Endothelial cell of umbilical vein (primary cell): ENCODE results near the gene IL20. TPM values are rescaled to one million over a fixed set of nuclear protein-coding genes. Genes with fewer than 3 reads are reported as not detected.

Experiments used
- BruUV-seq: library from RNA; stranded (reverse); fragments of 400-500 nt; replicated peaks from 2 replicates; lab custom pipeline; 2021; lab: Mats Ljungman, UMichigan
- CTCF ChIA-PET: fragments of 300-600, 350-600 bp; sonication (Branson Sonifier 250); formaldehyde crosslinking; loops from one replicate; lab custom pipeline; 2021; ENCODE audit warnings: antibody characterized with exemption, inconsistent platforms; lab: Charles Lee
- POLR2A ChIA-PET: fragments of 300-600, 350-600 bp; sonication (Branson Sonifier 250); formaldehyde crosslinking; loops from one replicate; lab custom pipeline; 2021; ENCODE audit warnings: antibody characterized with exemption, inconsistent platforms; lab: Charles Lee
- DNase-seq: peaks from one replicate; pipeline ENCODE4 v3.0.0-alpha.2; 2011; ENCODE audit warnings: low read depth, low spot score
- FAIRE-seq: peaks from 2 replicates; lab custom pipeline; 2011; peaks lifted over from hg19 to GRCh38; lab: Jason Lieb, UNC
- H2AFZ ChIP-seq: 2 replicates; pipeline ENCODE4 v1.6.0; 2012; ENCODE audit warnings: low read depth, low read length, control low read depth, inconsistent platforms
- H3K27ac ChIP-seq: 2 replicates; pipeline ENCODE4 v1.5.1; 2011; ENCODE audit warnings: low read depth, mild to moderate bottlenecking, control low read depth, low read length, moderate library complexity; ENCODE audit not compliant: insufficient read depth
- H3K27me3 ChIP-seq, 2 experiments: 2 replicates each; pipeline versions ENCODE4 v1.6.0 to v1.6.1; 2011; ENCODE audit warnings: low read length in 2 of 2, mixed read lengths in 1 of 2; ENCODE audit not compliant: control insufficient read depth in 2 of 2, insufficient read depth in 2 of 2
- H3K36me3 ChIP-seq, 2 experiments: 2 replicates in 1 of 2; 3 replicates in 1 of 2; pipeline ENCODE4 v1.5.1; 2011; ENCODE audit warnings: low read length in 2 of 2, mild to moderate bottlenecking in 1 of 2, moderate library complexity in 1 of 2; ENCODE audit not compliant: control insufficient read depth in 2 of 2, insufficient read depth in 2 of 2; ENCODE audit errors: extremely low read depth in 1 of 2
- H3K4me1 ChIP-seq: 3 replicates; pipeline ENCODE4 v1.5.1; 2011; ENCODE audit warnings: mild to moderate bottlenecking, low read length; ENCODE audit not compliant: control insufficient read depth, insufficient read depth; ENCODE audit errors: extremely low read depth
- H3K4me2 ChIP-seq: 2 replicates; pipeline ENCODE4 v1.6.1; 2011; ENCODE audit warnings: low read length, control low read depth, mixed read lengths; ENCODE audit not compliant: insufficient read depth
- H3K4me3 ChIP-seq, 3 experiments: fragments of 200-600 bp in 1 of 3; sonication (generic), shearing (Covaris generic) in 1 of 3; replicated peaks in 1 of 3; 2 replicates each; pipeline ENCODE4 v1.5.1; 2011 to 2016; ENCODE audit warnings: control low read depth in 3 of 3, low read length in 3 of 3, mild to moderate bottlenecking in 2 of 3, inconsistent platforms in 1 of 3, low read depth in 1 of 3, moderate library complexity in 1 of 3; ENCODE audit not compliant: insufficient read depth in 1 of 3
- H3K79me2 ChIP-seq: 2 replicates; pipeline ENCODE4 v1.6.0; 2012; ENCODE audit warnings: low read length, inconsistent platforms; ENCODE audit not compliant: control insufficient read depth, insufficient read depth
- H3K9ac ChIP-seq: replicated peaks from 2 replicates; pipeline ENCODE3; 2011; ENCODE audit warnings: low read length, control low read depth; ENCODE audit not compliant: insufficient read depth; ENCODE audit errors: extremely low read depth
- H3K9me1 ChIP-seq: replicated peaks from 3 replicates; pipeline ENCODE4 v1.6.0; 2011; ENCODE audit warnings: mild to moderate bottlenecking, low read length; ENCODE audit not compliant: control insufficient read depth, insufficient read depth; ENCODE audit errors: extremely low read depth
- H3K9me3 ChIP-seq: replicated peaks from 2 replicates; pipeline ENCODE4 v1.5.1; 2012; ENCODE audit warnings: low read length, inconsistent platforms; ENCODE audit not compliant: control insufficient read depth, insufficient read depth
- H4K20me1 ChIP-seq: replicated peaks from 2 replicates; pipeline ENCODE3; 2011; ENCODE audit warnings: mild to moderate bottlenecking, low read length; ENCODE audit not compliant: control insufficient read depth, insufficient read depth; ENCODE audit errors: extremely low read depth
- EZH2 ChIP-seq: IDR thresholded peaks from 2 replicates; pipeline ENCODE4 v1.6.1; 2012; ENCODE audit warnings: borderline replicate concordance, low read depth, mild to moderate bottlenecking, moderate library complexity, low read length, inconsistent platforms; ENCODE audit not compliant: severe bottlenecking
- FOS ChIP-seq: IDR thresholded peaks from 2 replicates; pipeline ENCODE4 v1.6.1; 2011; ENCODE audit warnings: mild to moderate bottlenecking, low read length, moderate library complexity, borderline replicate concordance; ENCODE audit not compliant: insufficient read depth
- GATA2 ChIP-seq: IDR thresholded peaks from 2 replicates; pipeline ENCODE4 v1.7.0; 2011; ENCODE audit warnings: low read depth, mild to moderate bottlenecking, moderate library complexity, mixed read lengths, low read length; ENCODE audit not compliant: insufficient read length, insufficient read depth
- JUN ChIP-seq: IDR thresholded peaks from 2 replicates; pipeline ENCODE4 v1.6.1; 2011; ENCODE audit warnings: borderline replicate concordance, low read depth; ENCODE audit not compliant: insufficient read length, insufficient read depth
- MYC ChIP-seq: IDR thresholded peaks from one replicate; pipeline ENCODE4 v1.6.1; 2011; ENCODE audit warnings: mild to moderate bottlenecking, low read depth, low read length
- POLR2A ChIP-seq: IDR thresholded peaks from 2 replicates; pipeline ENCODE4 v1.6.1; 2012; ENCODE audit warnings: low read depth, mild to moderate bottlenecking, control low read depth, low read length
- POLR2AphosphoS5 ChIP-seq: IDR thresholded peaks from 2 replicates; pipeline ENCODE4 v1.6.1; 2012; ENCODE audit warnings: low read depth, mild to moderate bottlenecking, control low read depth, low read length, moderate library complexity; ENCODE audit not compliant: insufficient read depth
- dilution Hi-C: fragments of 300-500 bp; cut with MboI; formaldehyde crosslinking; loops from one replicate; pipeline ENCODE4 v1.15.0; 2019; ENCODE audit warnings: low sequenced_read_pairs; ENCODE audit not compliant: extremely low pct_ligation_motif_present
- intact Hi-C: fragments of 100-400 bp; cut with micrococcal nuclease; formaldehyde crosslinking; loops from one replicate; pipeline ENCODE4 v1.10.0; 2022
- polyA plus RNA-seq, 4 experiments: library from polyadenylated mRNA; depleted of rRNA in 3 of 4; stranded (reverse) in 3 of 4; unstranded in 1 of 4; fragments of >200 nt; gene quantifications; 2 replicates each; pipeline versions ENCODE4 v1.2.1 to v1.2.3, GENCODE V29; 2011 to 2012; ENCODE audit warnings: missing spikeins in 1 of 4
- total RNA-seq: library from RNA; stranded (reverse); gene quantifications from 2 replicates; pipeline ENCODE4 v1.2.3, GENCODE V29; 2021
- TF ChIP-seq, protein P1 (sequence below), 2 donors: IDR thresholded peaks; 1 replicate in 1 of 2; 2 replicates in 1 of 2; pipeline ENCODE4 v1.5.1; 2011; ENCODE audit warnings: low read length in 2 of 2, mild to moderate bottlenecking in 2 of 2, moderate library complexity in 2 of 2, control low read depth in 1 of 2, inconsistent platforms in 1 of 2, low read depth in 1 of 2; ENCODE audit not compliant: insufficient read depth in 1 of 2; ENCODE audit errors: extremely low read depth in 1 of 2
- TF ChIP-seq, protein P2 (sequence below): IDR thresholded peaks from 2 replicates; pipeline ENCODE4 v1.6.1; 2011; ENCODE audit not compliant: insufficient read depth, insufficient read length

IL20 gene
- total and polyA plus RNA-seq, 2 donors (not counting 3 experiments of a cell fraction or from before 2014, with no cell fraction given), result not detected

DNA sequence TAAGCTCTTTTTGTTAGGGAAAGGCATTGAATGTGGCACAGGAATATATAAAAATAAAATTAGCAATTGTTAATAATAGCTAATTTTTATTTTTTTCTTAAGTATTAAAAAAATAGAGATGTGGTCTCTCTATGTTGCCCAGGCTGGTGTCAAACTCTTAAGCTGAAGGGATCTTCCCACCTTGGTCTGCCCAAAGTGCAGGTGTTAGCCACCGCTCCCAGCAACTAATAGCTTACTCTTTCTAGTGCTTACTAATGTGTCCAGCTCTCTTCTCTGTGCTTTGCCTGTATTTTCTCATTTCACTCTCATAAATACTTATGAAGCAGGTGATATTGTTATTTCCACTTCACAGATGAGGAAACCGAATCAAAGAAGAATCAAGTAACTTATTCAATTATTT lies 18.5 kb downstream of the IL20 start:
- BruUV-seq, result no TSS peak
- Histone ChIP-seq H3K4me1 (no peaks in the 10 kb centered on the region), H3K27me3 (peaks cover 8% of the 10 kb centered on the region in 2 experiments), H4K20me1 (no peaks in the 10 kb centered on the region), H3K4me2 (no peak overlapping the region), H3K36me3 (no peaks in the 10 kb centered on the region), H3K9me3 (no peaks in the 10 kb centered on the region), H3K27ac (no peak overlapping the region), H3K9ac (no peak overlapping the region), H3K9me1 (no peaks in the 10 kb centered on the region), H3K4me3 (no peak overlapping the region), H2AFZ (no peak overlapping the region), H3K79me2 (no peaks in the 10 kb centered on the region)
- DNase-seq, result no peak
- intact Hi-C loops (no loop called here), dilution Hi-C loops (no loop called here)
- no peak for FAIRE-seq
- ChIA-PET POLR2A (interaction anchor here (1.2 kb wide), 1 partner anchor 11 kb away, joined by 3 read pairs; no protein-coding TSS in a partner anchor), CTCF (interaction anchor here (1.2 to 2.2 kb wide), 3 partner anchors 12 to 135 kb away, joined by 3 to 9 read pairs (median 5); no protein-coding TSS in a partner anchor)
- TF ChIP-seq EZH2, result no peak
- no peak for TF ChIP-seq POLR2AphosphoS5
- no peak for TF ChIP-seq FOS
- no peak for TF ChIP-seq GATA2
- no peak for TF ChIP-seq JUN
- TF ChIP-seq, protein P1, sequence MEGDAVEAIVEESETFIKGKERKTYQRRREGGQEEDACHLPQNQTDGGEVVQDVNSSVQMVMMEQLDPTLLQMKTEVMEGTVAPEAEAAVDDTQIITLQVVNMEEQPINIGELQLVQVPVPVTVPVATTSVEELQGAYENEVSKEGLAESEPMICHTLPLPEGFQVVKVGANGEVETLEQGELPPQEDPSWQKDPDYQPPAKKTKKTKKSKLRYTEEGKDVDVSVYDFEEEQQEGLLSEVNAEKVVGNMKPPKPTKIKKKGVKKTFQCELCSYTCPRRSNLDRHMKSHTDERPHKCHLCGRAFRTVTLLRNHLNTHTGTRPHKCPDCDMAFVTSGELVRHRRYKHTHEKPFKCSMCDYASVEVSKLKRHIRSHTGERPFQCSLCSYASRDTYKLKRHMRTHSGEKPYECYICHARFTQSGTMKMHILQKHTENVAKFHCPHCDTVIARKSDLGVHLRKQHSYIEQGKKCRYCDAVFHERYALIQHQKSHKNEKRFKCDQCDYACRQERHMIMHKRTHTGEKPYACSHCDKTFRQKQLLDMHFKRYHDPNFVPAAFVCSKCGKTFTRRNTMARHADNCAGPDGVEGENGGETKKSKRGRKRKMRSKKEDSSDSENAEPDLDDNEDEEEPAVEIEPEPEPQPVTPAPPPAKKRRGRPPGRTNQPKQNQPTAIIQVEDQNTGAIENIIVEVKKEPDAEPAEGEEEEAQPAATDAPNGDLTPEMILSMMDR (IDR thresholded peaks at IDR 0.05; ENCODE audit: extremely low read depth in 1 of 2, insufficient read depth in 1 of 2, low read depth in 1 of 2, low read length in 2 of 2), result no peak
- TF ChIP-seq, protein P2, sequence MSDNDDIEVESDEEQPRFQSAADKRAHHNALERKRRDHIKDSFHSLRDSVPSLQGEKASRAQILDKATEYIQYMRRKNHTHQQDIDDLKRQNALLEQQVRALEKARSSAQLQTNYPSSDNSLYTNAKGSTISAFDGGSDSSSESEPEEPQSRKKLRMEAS, result no peak
- no peak for TF ChIP-seq MYC
- no peak for TF ChIP-seq POLR2A
